Activated T-helper 9 cell treated with anti-CD3 and anti-CD28 coated beads, Interleukin-2, amount 50 U/mL, for 16 hours (primary cell): Measurements from ENCODE around the gene SYNE4.
A peak's percentile ranks its signal among the peaks of the same experiment; 100 is the strongest.
"Not testable (repeated sequence)": the region's sequence is repeated elsewhere in the genome, so short reads cannot be mapped to it uniquely, and the experiment has no call there.

Source experiments
- DNase-seq: peaks from one replicate; pipeline ENCODE4 v3.0.0-alpha.2; 2020; ENCODE audit warnings: low read depth

Gene SYNE4

GRCh38 chr19:35990771-35991730 lies 17.6 kb downstream of the SYNE4 start:
- no peak for DNase-seq

- DNase-seq = no peak
Measured at GRCh38 chr19:35990156-35990555, 18.5 kb downstream of the SYNE4 start.

- no peak for DNase-seq
Measured at GRCh38 chr19:35988824-35989223, 19.8 kb downstream of the SYNE4 start.

GRCh38 chr19:35987571-35987896 lies 21.1 kb downstream of the SYNE4 start:
- DNase-seq = no peak

GRCh38 chr19:35986664-35987570 lies 21.7 kb downstream of the SYNE4 start:
- no peak for DNase-seq

GRCh38 chr19:35986111-35986510 lies 22.5 kb downstream of the SYNE4 start:
- no peak for DNase-seq

- DNase-seq = no peak
Measured at GRCh38 chr19:35983177-35983576, 25.4 kb downstream of the SYNE4 start.

- not testable (repeated sequence) for DNase-seq
Measured at GRCh38 chr19:35980997-35981396, 27.6 kb downstream of the SYNE4 start.

GRCh38 chr19:35978832-35979365 lies 29.7 kb downstream of the SYNE4 start:
- DNase-seq = no peak

- DNase-seq = no peak
Measured at GRCh38 chr19:35978271-35978670, 30.3 kb downstream of the SYNE4 start.

GRCh38 chr19:35977446-35978222 lies 31.0 kb downstream of the SYNE4 start:
- DNase-seq = no peak

GRCh38 chr19:35975608-35976214 lies 32.9 kb downstream of the SYNE4 start:
- no peak for DNase-seq

- no peak for DNase-seq
Measured at GRCh38 chr19:35973487-35973886, 35.1 kb downstream of the SYNE4 start.

GRCh38 chr19:35966771-35967170 lies 41.8 kb downstream of the SYNE4 start:
- DNase-seq = no peak

GRCh38 chr19:35963514-35963913 lies 45.1 kb downstream of the SYNE4 start:
- no peak for DNase-seq

- no peak for DNase-seq
Measured at GRCh38 chr19:35960432-35960972, 48.1 kb downstream of the SYNE4 start.

GRCh38 chr19:35959968-35960320 lies 48.7 kb downstream of the SYNE4 start:
- no peak for DNase-seq

- peak; percentile 80 for DNase-seq
Measured at GRCh38 chr19:35959040-35959967, 49.3 kb downstream of the SYNE4 start.

GRCh38 chr19:35958660-35959039 lies 50.0 kb downstream of the SYNE4 start:
- DNase-seq = no peak

GRCh38 chr19:35957411-35957810 lies 51.2 kb downstream of the SYNE4 start:
- DNase-seq = not testable (repeated sequence)
